CD4-positive, alpha-beta T cell treated with Interleukin-4 for 4 hours (primary cell): Measurements from ENCODE around the gene RRH.
"Not testable (repeated sequence)": the region's sequence is repeated elsewhere in the genome, so short reads cannot be mapped to it uniquely, and the experiment has no call there.

Experiments
- DNase-seq: peaks from one replicate; pipeline ENCODE4 v3.0.0-alpha.2; 2020

The RRH gene

GRCh38 chr4:109847896-109848442 lies 20.2 kb downstream of the RRH start, which contains the start of gene LRIT3:
TSS of gene LRIT3 (plus strand) at chr4:109848107. CDS start at chr4:109848202, 95 bp downstream.
- DNase-seq = no peak

- DNase-seq = no peak
Observed at GRCh38 chr4:109848501-109848900, 20.7 kb downstream of the RRH start.

GRCh38 chr4:109850601-109851000 lies 22.8 kb downstream of the RRH start:
- DNase-seq = no peak

GRCh38 chr4:109859426-109860300 lies 31.9 kb downstream of the RRH start:
- not testable (repeated sequence) for DNase-seq

- no peak for DNase-seq
Observed at GRCh38 chr4:109861271-109861670, 33.5 kb downstream of the RRH start.

- DNase-seq = no peak
Observed at GRCh38 chr4:109861916-109862511, 34.2 kb downstream of the RRH start.

GRCh38 chr4:109864134-109864533 lies 36.4 kb downstream of the RRH start:
- DNase-seq = no peak

- no peak for DNase-seq
Observed at GRCh38 chr4:109870061-109870460, 42.3 kb downstream of the RRH start.

GRCh38 chr4:109872065-109872464 lies 44.3 kb downstream of the RRH start:
- DNase-seq = no peak

- no peak for DNase-seq
Observed at GRCh38 chr4:109872950-109873656, 45.3 kb downstream of the RRH start.

GRCh38 chr4:109873791-109874514 lies 46.2 kb downstream of the RRH start:
- DNase-seq = no peak

- DNase-seq = no peak
Observed at GRCh38 chr4:109875106-109875505, 47.3 kb downstream of the RRH start.

GRCh38 chr4:109875553-109875952 lies 47.8 kb downstream of the RRH start:
- DNase-seq = not testable (repeated sequence)

GRCh38 chr4:109876634-109877265 lies 49.0 kb downstream of the RRH start:
- no peak for DNase-seq

- DNase-seq = no peak
Observed at GRCh38 chr4:109877400-109877799, 49.6 kb downstream of the RRH start.

GRCh38 chr4:109878355-109878754 lies 50.6 kb downstream of the RRH start:
- DNase-seq = no peak

GRCh38 chr4:109879081-109879480 lies 51.3 kb downstream of the RRH start:
- DNase-seq = no peak

GRCh38 chr4:109879636-109880314 lies 52.0 kb downstream of the RRH start:
- no peak for DNase-seq

- no peak for DNase-seq
Observed at GRCh38 chr4:109886303-109886702, 58.5 kb downstream of the RRH start.

- DNase-seq = no peak
Observed at GRCh38 chr4:109887071-109887470, 59.3 kb downstream of the RRH start.

- no peak for DNase-seq
Observed at GRCh38 chr4:109890076-109890475, 62.3 kb downstream of the RRH start.
